Adrenal gland (tissue), 12 donors: ENCODE measurements around the gene CDH4. TPM values are rescaled to one million over a fixed set of nuclear protein-coding genes. Genes with fewer than 3 reads are reported as not detected.

Source experiments
- DNase-seq, 7 donors: peaks; one replicate each; pipeline ENCODE4 v3.0.0-alpha.2; 2019 to 2020
- H3K27ac ChIP-seq, 5 donors: fragments of 200-600 bp; sonication (generic) in 4 of 5; 1 replicate in 3 of 5; 2 replicates in 2 of 5; pipeline versions ENCODE4 v1.5.1 to v1.8.0; 2016 to 2020; ENCODE audit warnings: mild to moderate bottlenecking in 1 of 5
- H3K27me3 ChIP-seq: fragments of 200-600 bp; 2 replicates; pipeline ENCODE4 v1.8.0; 2021
- H3K36me3 ChIP-seq, 2 donors: fragments of 200-600 bp; replicated peaks in 1 of 2; 1 replicate in 1 of 2; 2 replicates in 1 of 2; pipeline versions ENCODE4 v1.5.1 to v1.8.0; 2018 to 2022
- H3K4me1 ChIP-seq, 2 donors: fragments of 200-600 bp; replicated peaks in 1 of 2; 1 replicate in 1 of 2; 2 replicates in 1 of 2; pipeline versions ENCODE4 v1.5.1 to v1.8.0; 2018 to 2021
- H3K4me3 ChIP-seq, 4 donors: fragments of 200-600 bp; sonication (generic) in 3 of 4; one replicate each; pipeline ENCODE4 v1.5.1; 2016 to 2018
- H3K9me3 ChIP-seq, 3 donors: fragments of 200-600 bp; sonication (generic) in 1 of 3; replicated peaks in 1 of 3; 1 replicate in 2 of 3; 2 replicates in 1 of 3; pipeline versions ENCODE4 v1.5.1 to v1.8.0; 2016 to 2021
- CTCF ChIP-seq, 6 experiments: fragments of 450-650 bp in 4 of 6; fragments of 200-600 bp in 2 of 6; sonication (generic) in 1 of 6; IDR thresholded peaks; 1 replicate in 5 of 6; 2 replicates in 1 of 6; pipeline versions ENCODE4 v1.5.1 to v1.8.0; 2016 to 2021; ENCODE audit warnings: antibody characterized with exemption in 6 of 6, mild to moderate bottlenecking in 2 of 6, moderate library complexity in 1 of 6
- POLR2A ChIP-seq, 2 donors: fragments of 450-650 bp; IDR thresholded peaks; one replicate each; pipeline ENCODE4 v1.6.1; 2017; ENCODE audit warnings: antibody characterized with exemption in 2 of 2, mild to moderate bottlenecking in 2 of 2, moderate library complexity in 1 of 2
- WGBS, 4 donors: extraction: QIAGEN DNeasy Blood & Tissue Kit in 2 of 4; methylation state at CpG; one replicate each; pipeline versions ENCODE4 v1.1.5 to v1.1.7; 2013 to 2017; 5-methylcytosine and 5-hydroxymethylcytosine counted together
- intact Hi-C, 2 donors: fragments of 100-400 bp; cut with DNase I; formaldehyde crosslinking; loops; one replicate each; pipeline versions ENCODE4 v1.14.1 to v1.15.0; 2022 to 2023
- polyA plus RNA-seq, 3 donors: library from polyadenylated mRNA; stranded (reverse); fragments of 200-250 nt in 2 of 3; fragments of 350-450 nt in 1 of 3; fragmentation: Illumina TruSeq in 1 of 3; extraction: RNeasy Lipid Tissue Mini Kit (QIAGEN cat#74804) in 1 of 3; gene quantifications; one replicate each; pipeline ENCODE4 v1.2.3, GENCODE V29; 2013 to 2014
- total RNA-seq, 9 donors: library from RNA; depleted of rRNA in 4 of 9; stranded (reverse); fragments of >200 nt in 4 of 9; fragments of 120-200 nt in 1 of 9; fragmentation: NEBNext Ultra II Directional in 1 of 9; extraction: Animal tissue kit (Norgen Biotek cat#: 25700) in 1 of 9; gene quantifications; one replicate each; pipeline versions ENCODE4 v1.1.0 to v1.2.4, GENCODE V29; 2013 to 2023
- donor health status: healthy with polysubstance abuse.
- donor health status: Bipolar disorder and iron deficiency.
- donor health status: DM: yes; HTN: yes; CAD: no.
- donor health status: DM: no; HTN: no; CAD: no.
- donor health status: DM: no; HTN: no; CAD: no.
- donor health status: DM: yes; HTN: yes; CAD: no.

The CDH4 gene
- total and polyA plus RNA-seq, 12 donors = 0.08 to 0.53 (median 0.20) TPM; not detected in 3

- intact Hi-C loops = no loop called here
- Histone ChIP-seq H3K4me3 (no peak overlapping the region), H3K27me3 (no peaks in the 10 kb centered on the region), H3K36me3 (no peaks in the 10 kb centered on the region), H3K27ac (no peak overlapping the region), H3K9me3 (no peaks in the 10 kb centered on the region), H3K4me1 (no peaks in the 10 kb centered on the region)
- TF ChIP-seq POLR2A (IDR thresholded peaks at IDR 0.05) (no peak), CTCF (IDR thresholded peaks at IDR 0.05) (no peak)
- 70 to 80% (median 74%) methylated on average over 8 to 21 of the region's 21 CpGs for WGBS, 4 donors
- no peak for DNase-seq
These were observed 634.0 kb downstream of the CDH4 start for GRCh38 chr20:61885759-61886715.

- Histone ChIP-seq H3K27ac (no peak overlapping the region), H3K27me3 (no peaks in the 10 kb centered on the region), H3K36me3 (no peaks in the 10 kb centered on the region), H3K4me3 (no peak overlapping the region), H3K4me1 (no peaks in the 10 kb centered on the region), H3K9me3 (no peaks in the 10 kb centered on the region)
- peak; percentile 34 to 56 (median 46) for TF ChIP-seq CTCF (IDR thresholded peaks at IDR 0.05)
- no peak for TF ChIP-seq POLR2A (IDR thresholded peaks at IDR 0.05)
- WGBS, 4 donors = 20 to 51% (median 44%) methylated on average over 11 to 21 of the region's 21 CpGs
- intact Hi-C loops = no loop called here
- peak in 5 of 7 donors; percentile 22 to 47 (median 24) for DNase-seq
These were observed 634.9 kb downstream of the CDH4 start for GRCh38 chr20:61886721-61887595.

- intact Hi-C loops = no loop called here
- H3K9me3 ChIP-seq = no peaks in the 10 kb centered on the region
- TF ChIP-seq POLR2A (IDR thresholded peaks at IDR 0.05) (no peak), CTCF (IDR thresholded peaks at IDR 0.05) (no peak)
- 47 to 60% (median 51%) methylated on average over 13 of the region's 13 CpGs for WGBS, 4 donors
- no peaks in the 10 kb centered on the region for H3K27me3 ChIP-seq
- DNase-seq = no peak
- no peaks in the 10 kb centered on the region for H3K36me3 ChIP-seq
- no peak overlapping the region for H3K4me3 ChIP-seq
- H3K27ac ChIP-seq = no peak overlapping the region
- H3K4me1 ChIP-seq = no peaks in the 10 kb centered on the region
These were observed 635.6 kb downstream of the CDH4 start for GRCh38 chr20:61887596-61888093.
